Lower lobe of right lung (tissue), 2 donors: ENCODE results near the gene FGF5. TPM values are rescaled to one million over a fixed set of nuclear protein-coding genes. Genes with fewer than 3 reads are reported as not detected.
A peak's percentile ranks its signal among the peaks of the same experiment; 100 is the strongest.

Experiments
- ATAC-seq, 2 donors: fragments of 200-7000 bp; cut with Tn5 transposase; one replicate each; pipeline ENCODE4 v1.9.1; 2020 to 2022; ENCODE audit warnings: mild to moderate bottlenecking in 2 of 2, moderate library complexity in 2 of 2
- DNase-seq: peaks from one replicate; pipeline ENCODE4 v3.0.0-alpha.2; 2020
- H3K27ac ChIP-seq: fragments of 200-600 bp; one replicate; pipeline ENCODE4 v1.8.0; 2022
- H3K27me3 ChIP-seq: fragments of 200-600 bp; one replicate; pipeline ENCODE4 v1.8.0; 2022; ENCODE audit warnings: low read depth
- H3K36me3 ChIP-seq: fragments of 200-600 bp; one replicate; pipeline ENCODE4 v1.8.0; 2022; ENCODE audit warnings: mild to moderate bottlenecking
- H3K4me1 ChIP-seq: fragments of 200-600 bp; one replicate; pipeline ENCODE4 v1.8.0; 2022
- H3K4me3 ChIP-seq: fragments of 200-600 bp; one replicate; pipeline ENCODE4 v1.8.0; 2022; ENCODE audit warnings: mild to moderate bottlenecking
- H3K9me3 ChIP-seq: fragments of 200-600 bp; one replicate; pipeline ENCODE4 v1.8.0; 2022
- CTCF ChIP-seq: fragments of 200-600 bp; IDR thresholded peaks from one replicate; pipeline ENCODE4 v1.8.0; 2022; ENCODE audit warnings: antibody characterized with exemption, mild to moderate bottlenecking
- intact Hi-C: fragments of 100-400 bp; cut with DNase I; formaldehyde crosslinking; loops from one replicate; pipeline ENCODE4 v1.11.0; 2022
- total RNA-seq: library from RNA; stranded (reverse); fragmentation: NEBNext Ultra II Directional; extraction: Animal tissue kit (Norgen Biotek cat#: 25700); gene quantifications from one replicate; pipeline ENCODE4 v1.2.1, GENCODE V29; 2021
- donor health status: DM: no; HTN: yes; CAD: no; lungs with severe emphysema.

FGF5 gene
- total RNA-seq, 1 donor from 2014 or later: not detected

GRCh38 chr4:80305466-80305865 lies 39.0 kb downstream of the FGF5 start:
- Histone ChIP-seq H3K36me3 (no peaks in the 10 kb centered on the region), H3K4me3 (no peak overlapping the region), H3K4me1 (no peaks in the 10 kb centered on the region), H3K9me3 (no peaks in the 10 kb centered on the region), H3K27ac (no peak overlapping the region), H3K27me3 (peaks cover 4% of the 10 kb centered on the region)
- no peak for ATAC-seq
- TF ChIP-seq CTCF: no peak
- intact Hi-C loops: no loop called here
- DNase-seq: no peak

GRCh38 chr4:80306260-80306659 lies 39.8 kb downstream of the FGF5 start:
- DNase-seq: no peak
- TF ChIP-seq CTCF: no peak
- Histone ChIP-seq H3K27me3 (peaks cover 4% of the 10 kb centered on the region), H3K9me3 (no peaks in the 10 kb centered on the region), H3K4me3 (no peak overlapping the region), H3K36me3 (no peaks in the 10 kb centered on the region), H3K27ac (no peak overlapping the region), H3K4me1 (no peaks in the 10 kb centered on the region)
- intact Hi-C loops: no loop called here
- no peak for ATAC-seq

GRCh38 chr4:80307183-80307735 lies 40.8 kb downstream of the FGF5 start:
- H3K4me3 ChIP-seq: no peak overlapping the region
- peaks cover 4% of the 10 kb centered on the region for H3K27me3 ChIP-seq
- H3K36me3 ChIP-seq: no peaks in the 10 kb centered on the region
- no peak for DNase-seq
- no peak for TF ChIP-seq CTCF
- H3K27ac ChIP-seq: no peak overlapping the region
- no peaks in the 10 kb centered on the region for H3K9me3 ChIP-seq
- intact Hi-C loops: no loop called here
- peak in 1 of 2 donors; percentile 61 for ATAC-seq
- no peaks in the 10 kb centered on the region for H3K4me1 ChIP-seq

- TF ChIP-seq CTCF: no peak
- Histone ChIP-seq H3K4me3 (no peak overlapping the region), H3K36me3 (no peaks in the 10 kb centered on the region), H3K4me1 (no peaks in the 10 kb centered on the region), H3K9me3 (no peaks in the 10 kb centered on the region), H3K27me3 (peaks cover 4% of the 10 kb centered on the region), H3K27ac (no peak overlapping the region)
- DNase-seq (no peak), ATAC-seq (peak; percentile 65 to 94)
- intact Hi-C loops: no loop called here
Measured at GRCh38 chr4:80307774-80308465, 41.5 kb downstream of the FGF5 start.

- Histone ChIP-seq H3K27ac (no peak overlapping the region), H3K36me3 (no peaks in the 10 kb centered on the region), H3K27me3 (peaks cover 4% of the 10 kb centered on the region), H3K4me1 (no peaks in the 10 kb centered on the region), H3K4me3 (no peak overlapping the region), H3K9me3 (no peaks in the 10 kb centered on the region)
- intact Hi-C loops: no loop called here
- DNase-seq (no peak), ATAC-seq (no peak)
- TF ChIP-seq CTCF: no peak
Measured at GRCh38 chr4:80308466-80308822, 42.0 kb downstream of the FGF5 start.
